GM18511 (cell line): ENCODE measurements around the gene RBM44.
"Not testable (repeated sequence)": the region's sequence is repeated elsewhere in the genome, so short reads cannot be mapped to it uniquely, and the experiment has no call there.

Experiments
- ATAC-seq: cut with Tn5 transposase; IDR thresholded peaks from one replicate; pipeline ENCODE4 v1.9.1; 2021; ENCODE audit warnings: mild to moderate bottlenecking, moderate library complexity; ENCODE audit not compliant: unreplicated experiment

The RBM44 gene

DNA sequence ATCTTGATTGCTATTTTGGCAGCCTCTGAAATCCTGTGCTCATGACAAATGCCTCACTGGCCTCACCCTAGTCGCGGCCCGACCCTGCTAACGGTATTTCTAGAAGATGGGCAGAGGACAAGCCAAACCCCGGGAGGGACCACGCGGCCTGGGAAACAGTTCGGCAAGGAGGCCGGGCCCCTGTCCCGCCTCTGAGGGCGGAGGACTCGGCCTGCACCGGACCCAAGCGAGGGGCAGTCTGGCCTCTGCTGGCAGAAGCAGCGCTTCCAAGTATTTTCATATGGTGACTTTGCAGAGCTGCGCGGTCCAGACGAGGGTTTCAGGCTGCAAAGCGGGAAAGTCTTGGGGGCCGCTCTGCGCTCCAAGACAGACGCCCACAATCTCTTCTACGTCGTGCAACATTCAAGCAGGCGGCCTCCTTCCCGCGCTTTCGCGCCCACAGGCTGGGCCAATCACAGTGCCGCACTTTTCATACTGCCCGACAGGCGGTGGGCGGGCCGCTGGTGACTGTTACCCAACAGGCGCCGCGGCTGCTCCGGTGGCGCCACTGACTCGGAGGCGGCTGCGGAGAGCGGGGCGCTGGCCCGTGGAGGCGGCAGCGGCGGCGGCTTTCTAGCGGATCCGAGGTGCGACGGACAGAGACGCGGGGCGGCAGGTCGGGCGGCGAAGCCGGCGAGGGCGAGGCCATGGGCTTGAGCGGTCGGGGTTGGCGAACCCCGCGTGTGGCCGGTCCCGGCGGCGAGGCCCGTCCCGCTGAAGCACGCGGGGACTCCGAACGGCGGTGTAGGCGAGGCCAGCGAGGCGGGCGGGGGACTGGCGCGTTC lies at the start of gene RBM44:
Gene RBM44 (plus strand): TSS at position 544 of the 824 bp plus-strand sequence. CDS start 14,831 bp downstream, outside the sequence.
- no peak for ATAC-seq

DNA sequence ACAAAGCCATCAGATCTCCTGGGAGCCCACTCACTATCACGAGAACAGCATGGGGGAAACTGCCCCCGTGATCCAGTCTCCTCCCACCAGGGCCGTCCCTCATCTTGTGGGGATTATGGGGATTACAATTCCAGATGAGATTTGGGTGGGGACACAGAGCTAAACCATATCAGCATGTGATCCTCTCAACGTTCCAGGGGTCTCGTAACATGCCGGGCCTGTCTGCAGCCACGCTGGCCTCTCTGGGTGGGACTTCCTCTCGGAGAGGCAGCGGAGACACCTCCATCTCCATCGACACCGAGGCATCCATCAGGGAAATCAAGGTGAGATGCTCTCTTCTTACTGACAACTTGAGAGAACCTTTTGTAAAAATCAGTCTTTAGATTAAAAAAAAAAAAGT lies 49.6 kb upstream of the RBM44 start:
- no peak for ATAC-seq

DNA sequence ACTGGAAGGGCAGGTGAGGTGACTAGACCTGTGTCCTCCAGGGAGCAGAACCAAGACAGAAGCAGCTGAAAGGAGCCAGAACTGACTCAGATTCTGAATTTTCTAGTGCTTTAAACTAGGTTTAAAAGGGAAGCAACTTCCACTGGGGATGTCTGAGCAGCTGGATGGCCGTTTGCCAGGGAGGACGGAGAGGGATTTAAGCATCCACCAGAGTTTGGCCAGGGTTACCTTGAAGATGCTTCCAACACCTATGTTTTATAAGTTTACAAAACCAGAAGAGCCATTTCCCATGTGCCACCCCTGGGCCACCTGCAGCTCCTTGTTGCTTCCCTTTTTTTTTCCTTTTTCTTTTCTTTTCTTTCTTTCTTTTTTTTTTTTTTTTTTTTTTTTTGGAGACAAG lies 48.6 kb upstream of the RBM44 start:
- no peak for ATAC-seq

GRCh38 chr2:237750441-237750840 lies 48.1 kb upstream of the RBM44 start:
- not testable (repeated sequence) for ATAC-seq

DNA sequence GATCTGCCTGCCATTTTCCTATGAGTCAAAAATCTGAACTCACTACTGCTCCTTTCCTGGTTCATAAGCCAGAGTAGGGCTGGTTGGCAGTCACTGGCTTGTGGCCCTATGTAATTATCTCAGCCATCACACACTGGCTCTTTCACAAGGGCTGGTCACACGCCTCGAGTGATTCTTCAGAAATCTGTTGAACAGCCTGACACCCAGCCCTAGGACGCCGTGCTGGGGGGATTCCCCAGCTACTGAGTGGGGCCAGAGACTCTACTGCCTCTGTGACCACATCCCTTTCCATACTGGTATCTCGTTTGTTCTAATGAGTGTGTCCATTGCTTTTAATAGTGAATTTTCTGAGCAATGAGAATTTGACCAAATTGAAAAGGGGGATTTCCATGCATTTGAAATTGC lies 45.8 kb upstream of the RBM44 start:
- ATAC-seq: peak; percentile 99

DNA sequence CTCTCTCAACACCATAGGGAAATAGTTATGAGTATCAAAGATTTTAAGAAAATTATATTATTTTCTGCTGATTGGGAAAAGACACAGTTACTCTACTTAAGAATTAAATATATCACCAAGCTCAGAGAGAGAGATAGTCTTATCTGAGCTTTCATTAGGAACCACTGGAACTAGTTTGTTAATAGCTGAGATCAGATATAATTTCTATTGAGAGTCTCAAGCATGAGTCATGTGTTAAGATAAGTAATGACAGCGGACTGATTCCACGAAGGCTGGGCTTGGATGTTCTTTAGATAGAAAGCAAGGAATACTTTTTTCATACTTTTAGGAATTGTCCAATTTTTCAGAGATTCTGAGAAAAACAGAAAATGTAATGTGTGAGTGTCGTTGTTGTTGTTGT lies 44.4 kb upstream of the RBM44 start:
- ATAC-seq: no peak

GRCh38 chr2:237754626-237755248 lies 43.8 kb upstream of the RBM44 start:
- no peak for ATAC-seq

- ATAC-seq: no peak
These were observed 41.0 kb upstream of the RBM44 start for GRCh38 chr2:237757616-237758015.

DNA sequence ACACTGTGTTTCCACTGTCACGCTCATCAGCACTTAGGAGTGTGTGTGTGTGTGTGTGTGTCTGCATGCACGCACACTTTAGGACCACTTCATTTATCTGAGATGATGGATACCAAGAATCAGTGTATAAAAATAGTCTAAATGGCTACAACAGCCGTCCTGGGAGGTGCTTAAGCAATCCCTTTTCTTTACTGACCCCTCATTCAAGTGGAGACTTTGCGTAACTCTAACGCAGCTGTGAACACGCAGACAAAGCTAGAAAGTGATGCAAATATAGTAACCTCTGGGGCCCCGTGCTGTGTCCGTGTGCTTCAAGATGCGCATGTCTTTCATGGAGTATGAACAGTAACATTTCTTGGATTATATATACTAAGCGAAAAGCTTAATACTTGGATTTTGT lies 40.4 kb upstream of the RBM44 start:
- no peak for ATAC-seq

DNA sequence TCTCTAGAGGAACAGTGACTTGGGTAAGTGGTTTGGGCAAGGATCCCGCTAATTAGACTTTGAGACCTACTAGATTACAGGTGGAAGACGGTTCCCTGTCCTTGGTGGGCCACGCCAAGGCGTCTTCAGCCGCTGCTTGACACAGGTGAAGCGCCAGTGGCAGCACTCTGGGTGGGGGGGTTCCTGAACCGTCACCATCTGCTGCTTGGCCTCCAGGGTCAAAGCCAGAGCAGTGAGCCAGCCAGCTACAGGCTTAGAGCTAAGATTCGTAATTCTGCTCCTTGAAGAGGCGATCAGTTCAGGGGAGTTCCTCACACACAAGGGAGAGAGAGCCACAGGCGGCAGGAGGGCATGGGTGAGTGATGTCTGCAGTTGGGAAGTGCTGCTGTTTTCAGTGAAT lies 39.4 kb upstream of the RBM44 start:
- no peak for ATAC-seq

DNA sequence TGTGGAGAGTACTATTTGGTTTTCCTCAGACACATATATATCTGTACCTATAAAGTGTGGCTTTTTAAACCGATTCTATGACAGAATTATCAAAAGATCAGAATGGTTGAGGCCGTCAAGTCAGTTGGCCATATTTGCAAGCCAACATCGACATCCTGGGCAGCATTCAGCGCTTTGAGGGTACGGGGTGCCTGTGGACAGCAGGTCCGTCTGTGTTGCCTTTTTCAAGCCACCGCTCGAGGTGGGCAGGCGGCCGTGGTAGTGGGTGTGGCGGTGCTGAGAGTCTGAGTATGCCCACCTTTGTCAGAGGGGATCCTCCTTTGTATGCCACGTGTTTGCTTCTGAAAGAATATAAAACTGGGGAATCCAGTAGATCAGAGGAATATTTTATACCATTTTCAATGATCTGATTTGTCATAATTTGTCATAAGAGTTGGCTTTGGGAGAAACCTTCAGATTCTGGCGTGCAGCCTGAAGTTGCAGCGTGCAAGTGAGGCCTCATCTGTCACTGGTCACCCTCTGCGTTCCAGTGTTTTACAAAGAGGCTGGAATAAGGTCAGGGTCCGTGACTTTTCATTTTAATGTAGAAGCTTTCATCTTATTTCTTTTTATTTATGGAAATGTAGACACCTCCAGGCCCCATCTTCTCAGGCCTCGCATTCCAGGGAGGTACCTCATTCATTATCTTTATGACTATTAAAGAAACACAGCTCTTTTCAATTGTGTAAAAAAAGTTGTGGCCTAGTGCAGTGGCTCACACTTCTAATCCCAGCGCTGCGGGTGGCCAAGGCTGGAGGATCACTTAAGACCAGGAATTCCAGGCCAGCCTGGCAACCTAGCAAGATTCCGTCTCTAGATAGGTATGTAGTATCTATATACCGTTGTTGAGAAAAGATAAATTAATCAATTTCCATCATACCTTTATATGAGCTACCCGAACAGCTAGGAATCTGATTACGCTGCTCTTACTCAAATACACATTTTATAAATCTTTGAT lies 37.8 kb upstream of the RBM44 start:
- no peak for ATAC-seq

DNA sequence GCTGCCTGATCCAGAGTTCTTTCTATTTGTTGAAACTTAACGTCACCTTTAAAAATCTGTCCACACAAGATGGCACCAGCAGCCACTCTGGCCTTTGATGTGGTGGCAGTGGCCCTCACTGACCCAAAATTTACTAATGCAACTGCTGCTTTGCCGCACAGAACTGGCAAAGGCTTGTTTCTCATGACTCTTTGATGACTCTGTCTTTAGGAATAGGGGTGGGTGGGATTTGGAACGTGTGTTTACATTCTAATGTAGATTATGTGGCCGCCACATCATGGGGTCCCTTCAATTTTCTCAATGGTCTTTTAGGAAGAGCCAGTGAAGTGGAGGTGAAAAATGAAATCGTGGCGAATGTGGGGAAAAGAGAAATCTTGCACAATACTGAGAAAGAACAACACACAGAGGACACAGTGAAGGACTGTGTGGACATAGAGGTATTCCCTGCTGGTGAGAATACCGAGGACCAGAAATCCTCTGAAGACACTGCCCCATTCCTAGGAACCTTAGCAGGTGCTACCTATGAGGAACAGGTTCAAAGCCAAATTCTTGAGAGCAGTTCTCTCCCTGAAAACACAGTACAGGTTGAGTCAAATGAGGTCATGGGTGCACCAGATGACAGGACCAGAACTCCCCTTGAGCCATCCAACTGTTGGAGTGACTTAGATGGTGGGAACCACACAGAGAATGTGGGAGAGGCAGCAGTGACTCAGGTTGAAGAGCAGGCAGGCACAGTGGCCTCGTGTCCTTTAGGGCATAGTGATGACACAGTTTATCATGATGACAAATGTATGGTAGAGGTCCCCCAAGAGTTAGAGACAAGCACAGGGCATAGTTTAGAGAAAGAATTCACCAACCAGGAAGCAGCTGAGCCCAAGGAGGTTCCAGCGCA lies 36.0 kb upstream of the RBM44 start:
- not testable (repeated sequence) for ATAC-seq

DNA sequence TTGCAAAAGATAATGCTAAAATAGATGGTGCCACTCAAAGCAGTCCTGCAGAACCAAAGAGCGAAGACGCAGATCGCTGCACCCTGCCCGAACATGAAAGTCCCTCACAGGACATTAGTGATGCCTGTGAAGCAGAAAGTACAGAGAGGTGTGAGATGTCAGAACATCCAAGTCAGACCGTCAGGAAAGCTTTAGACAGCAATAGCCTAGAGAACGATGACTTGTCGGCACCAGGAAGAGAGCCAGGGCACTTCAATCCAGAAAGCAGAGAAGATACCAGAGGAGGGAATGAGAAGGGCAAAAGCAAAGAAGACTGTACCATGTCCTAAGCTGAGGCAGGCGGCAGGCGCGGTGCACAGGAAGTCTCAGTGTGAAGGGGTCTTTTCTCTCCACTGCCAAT lies 34.8 kb upstream of the RBM44 start:
- no peak for ATAC-seq

DNA sequence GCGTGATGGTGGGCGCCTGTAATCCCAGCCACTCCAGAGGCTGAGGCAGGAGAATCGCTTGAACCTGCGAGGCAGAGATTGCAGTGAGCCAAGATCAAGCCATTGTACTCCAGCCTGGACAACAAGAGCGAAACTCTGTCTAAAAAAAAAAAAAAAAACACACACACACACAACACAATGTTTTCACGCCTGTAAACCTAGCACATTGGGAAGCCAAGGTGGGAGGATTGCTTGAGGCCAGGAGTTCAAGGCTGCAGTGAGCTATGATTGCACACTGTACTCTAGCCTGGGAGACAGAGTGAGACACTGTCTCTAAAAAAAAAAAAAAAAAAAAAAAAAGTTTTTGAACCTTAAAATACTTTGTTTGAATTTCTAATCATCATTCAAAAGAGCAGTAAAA lies 33.5 kb upstream of the RBM44 start:
- not testable (repeated sequence) for ATAC-seq

- ATAC-seq: no peak
These were observed 32.7 kb upstream of the RBM44 start for GRCh38 chr2:237765875-237766274.

- no peak for ATAC-seq
These were observed 32.2 kb upstream of the RBM44 start for GRCh38 chr2:237766340-237766739.

DNA sequence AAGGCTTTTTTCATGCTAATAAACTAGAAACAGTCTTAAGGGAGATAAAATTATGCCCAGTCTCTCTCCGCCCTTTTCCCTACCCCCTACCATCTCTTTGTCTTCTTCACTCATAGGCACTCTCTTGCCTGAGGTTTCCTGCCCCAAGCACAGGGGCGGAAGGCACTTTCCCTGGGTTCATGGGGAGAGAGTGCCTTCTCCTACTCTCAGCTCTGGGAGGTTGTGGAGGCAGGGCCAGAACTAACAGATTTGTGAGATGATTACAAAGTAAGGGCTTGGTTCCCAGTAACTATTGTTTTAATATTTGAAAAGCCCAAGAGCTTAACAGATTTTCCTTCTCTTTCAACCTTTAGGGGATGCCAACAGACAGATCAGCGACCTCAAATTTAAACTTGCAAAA lies 26.1 kb upstream of the RBM44 start:
- no peak for ATAC-seq

DNA sequence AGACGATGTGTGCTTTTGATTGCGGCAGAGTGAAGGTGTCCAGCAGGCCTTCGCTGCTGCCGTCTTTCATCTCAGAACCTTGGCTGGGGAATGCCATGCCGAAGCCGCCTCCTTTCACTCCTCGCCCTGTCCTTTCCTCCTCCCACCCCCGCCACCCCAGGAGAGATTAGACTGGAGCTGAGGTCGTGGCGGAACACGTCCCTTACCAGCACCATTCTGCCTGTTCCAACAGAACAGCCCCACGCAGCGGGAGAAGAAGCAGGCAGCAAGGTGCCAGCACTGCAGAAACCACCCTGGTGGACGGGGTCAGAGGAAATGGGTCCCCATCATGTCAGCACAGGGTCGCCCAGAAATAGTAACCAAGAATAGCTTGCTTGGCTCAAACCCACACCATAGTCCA lies 24.8 kb upstream of the RBM44 start:
- no peak for ATAC-seq

GRCh38 chr2:237774811-237775553 lies 23.6 kb upstream of the RBM44 start:
- peak; percentile 65 for ATAC-seq

DNA sequence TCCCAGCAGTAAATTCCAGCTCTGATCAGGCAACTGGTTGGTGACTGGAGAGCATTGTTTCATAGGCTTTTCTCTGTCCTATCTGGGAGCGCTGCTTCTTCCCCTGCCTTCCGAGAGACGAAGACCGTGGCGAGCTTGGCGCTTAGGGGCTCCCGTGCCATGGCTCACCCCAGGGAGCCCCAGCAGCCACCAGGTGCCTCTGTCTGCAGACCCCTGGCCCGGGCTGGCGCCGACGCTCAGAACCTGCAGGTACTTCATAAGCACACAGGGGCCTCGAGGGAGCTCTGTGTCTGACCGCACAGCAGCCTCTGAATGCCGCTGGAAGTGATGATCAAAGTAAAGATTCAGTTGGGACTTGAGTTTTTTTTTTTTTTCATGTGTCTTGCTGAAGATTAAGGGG lies 19.1 kb upstream of the RBM44 start:
- no peak for ATAC-seq
